Activated B cell treated with CpG ODN at 0.5 μM for 24 hours (primary cell): ENCODE data around the gene ZDHHC11. TPM values are rescaled to one million over a fixed set of nuclear protein-coding genes. Genes with fewer than 3 reads are reported as not detected.

Source experiments
- ATAC-seq: fragments of 200-7000 bp; cut with Tn5 transposase; one replicate; pipeline ENCODE4 v1.10.0; 2021; ENCODE audit warnings: low read depth, mild to moderate bottlenecking, moderate library complexity
- CTCF ChIA-PET: fragments of 350-600 bp; sonication (Branson Sonifier 250); formaldehyde crosslinking; loops from one replicate; lab custom pipeline; 2021; ENCODE audit warnings: antibody characterized with exemption; lab: Charles Lee
- POLR2A ChIA-PET: fragments of 350-600 bp; sonication (Branson Sonifier 250); formaldehyde crosslinking; loops from one replicate; lab custom pipeline; 2021; ENCODE audit warnings: antibody characterized with exemption; lab: Charles Lee
- DNase-seq: peaks from one replicate; pipeline ENCODE4 v3.0.0; 2022
- H3K27ac Mint-ChIP-seq: one replicate; pipeline ENCODE4 v1.8.0; 2020; ENCODE audit warnings: mixed read lengths
- H3K27me3 Mint-ChIP-seq: one replicate; pipeline ENCODE4 v1.8.0; 2021; ENCODE audit warnings: mixed read lengths
- H3K36me3 Mint-ChIP-seq: one replicate; pipeline ENCODE4 v1.8.0; 2021; ENCODE audit warnings: low read depth, mixed read lengths
- H3K4me1 Mint-ChIP-seq: one replicate; pipeline ENCODE4 v1.8.0; 2021; ENCODE audit warnings: mixed read lengths
- H3K4me3 Mint-ChIP-seq: one replicate; pipeline ENCODE4 v1.8.0; 2020; ENCODE audit warnings: mild to moderate bottlenecking, mixed read lengths
- H3K9me3 Mint-ChIP-seq: one replicate; pipeline ENCODE4 v1.8.0; 2020; ENCODE audit warnings: mixed read lengths
- intact Hi-C: fragments of 100-400 bp; cut with micrococcal nuclease; formaldehyde crosslinking; loops from one replicate; pipeline ENCODE4 v1.15.1; 2024
- total RNA-seq: library from RNA; stranded (reverse); gene quantifications from 2 replicates; pipeline ENCODE4 v1.2.3, GENCODE V29; 2022
- TF ChIP-seq, protein P1 (sequence below): fragments of 200-600 bp; IDR thresholded peaks from one replicate; pipeline ENCODE4 v1.8.0; 2022; ENCODE audit warnings: antibody characterized with exemption, mild to moderate bottlenecking

Gene ZDHHC11
- total RNA-seq, 1 donor from 2014 or later = 1.6 TPM

DNA sequence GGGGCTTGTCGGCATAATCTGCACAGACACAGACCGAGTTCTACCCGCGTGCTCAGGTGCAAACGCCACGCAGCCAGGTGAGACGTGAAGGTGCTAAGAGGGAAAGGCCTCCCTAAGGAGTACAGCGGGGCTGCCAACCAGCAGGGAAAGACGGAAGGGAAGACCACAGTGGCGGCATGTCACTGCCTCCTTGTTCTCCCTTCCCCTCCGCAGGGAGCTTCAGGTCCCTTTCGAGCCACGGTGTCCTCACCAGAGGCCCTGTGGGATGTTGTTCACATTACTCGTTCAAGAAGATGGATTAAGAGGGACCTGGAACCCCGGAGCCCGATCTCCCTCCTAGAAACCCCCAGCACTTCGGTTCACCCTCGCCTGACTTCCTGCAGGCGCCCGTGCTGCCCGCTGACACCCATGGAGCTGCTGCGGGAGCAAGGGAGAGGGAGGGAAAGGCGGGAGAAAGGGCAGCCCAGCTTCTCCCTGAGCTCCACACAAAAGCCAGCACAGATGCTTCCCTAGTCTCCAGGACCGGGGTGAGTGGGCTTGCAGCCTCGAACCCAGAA is 41.1 kb upstream of the ZDHHC11 start:
- intact Hi-C loops = loop anchor here (5.0 kb wide), 1 partner anchor 110 kb away; the partner anchor contains the start of gene ZDHHC11B
- H3K27ac Mint-ChIP-seq = peak overlapping the region; percentile 76
- H3K36me3 Mint-ChIP-seq = peaks cover 44% of the 10 kb centered on the region
- no peaks in the 10 kb centered on the region for H3K27me3 Mint-ChIP-seq
- H3K4me3 Mint-ChIP-seq = peak overlapping the region; percentile 88
- peaks cover 15% of the 10 kb centered on the region for H3K4me1 Mint-ChIP-seq
- TF ChIP-seq, protein P1, sequence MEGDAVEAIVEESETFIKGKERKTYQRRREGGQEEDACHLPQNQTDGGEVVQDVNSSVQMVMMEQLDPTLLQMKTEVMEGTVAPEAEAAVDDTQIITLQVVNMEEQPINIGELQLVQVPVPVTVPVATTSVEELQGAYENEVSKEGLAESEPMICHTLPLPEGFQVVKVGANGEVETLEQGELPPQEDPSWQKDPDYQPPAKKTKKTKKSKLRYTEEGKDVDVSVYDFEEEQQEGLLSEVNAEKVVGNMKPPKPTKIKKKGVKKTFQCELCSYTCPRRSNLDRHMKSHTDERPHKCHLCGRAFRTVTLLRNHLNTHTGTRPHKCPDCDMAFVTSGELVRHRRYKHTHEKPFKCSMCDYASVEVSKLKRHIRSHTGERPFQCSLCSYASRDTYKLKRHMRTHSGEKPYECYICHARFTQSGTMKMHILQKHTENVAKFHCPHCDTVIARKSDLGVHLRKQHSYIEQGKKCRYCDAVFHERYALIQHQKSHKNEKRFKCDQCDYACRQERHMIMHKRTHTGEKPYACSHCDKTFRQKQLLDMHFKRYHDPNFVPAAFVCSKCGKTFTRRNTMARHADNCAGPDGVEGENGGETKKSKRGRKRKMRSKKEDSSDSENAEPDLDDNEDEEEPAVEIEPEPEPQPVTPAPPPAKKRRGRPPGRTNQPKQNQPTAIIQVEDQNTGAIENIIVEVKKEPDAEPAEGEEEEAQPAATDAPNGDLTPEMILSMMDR = no peak
- POLR2A ChIA-PET = interaction anchor here (0.8 kb wide), 1 partner anchor 13 kb away, joined by 3 read pairs; no protein-coding TSS in a partner anchor
- CTCF ChIA-PET = interaction anchor here (1.1 to 2.5 kb wide), 3 partner anchors 11 to 575 kb away, joined by 4 to 8 read pairs (median 4); no protein-coding TSS in a partner anchor
- ATAC-seq (peak; percentile 8), DNase-seq (peak; percentile 22)
- H3K9me3 Mint-ChIP-seq = no peaks in the 10 kb centered on the region

DNA sequence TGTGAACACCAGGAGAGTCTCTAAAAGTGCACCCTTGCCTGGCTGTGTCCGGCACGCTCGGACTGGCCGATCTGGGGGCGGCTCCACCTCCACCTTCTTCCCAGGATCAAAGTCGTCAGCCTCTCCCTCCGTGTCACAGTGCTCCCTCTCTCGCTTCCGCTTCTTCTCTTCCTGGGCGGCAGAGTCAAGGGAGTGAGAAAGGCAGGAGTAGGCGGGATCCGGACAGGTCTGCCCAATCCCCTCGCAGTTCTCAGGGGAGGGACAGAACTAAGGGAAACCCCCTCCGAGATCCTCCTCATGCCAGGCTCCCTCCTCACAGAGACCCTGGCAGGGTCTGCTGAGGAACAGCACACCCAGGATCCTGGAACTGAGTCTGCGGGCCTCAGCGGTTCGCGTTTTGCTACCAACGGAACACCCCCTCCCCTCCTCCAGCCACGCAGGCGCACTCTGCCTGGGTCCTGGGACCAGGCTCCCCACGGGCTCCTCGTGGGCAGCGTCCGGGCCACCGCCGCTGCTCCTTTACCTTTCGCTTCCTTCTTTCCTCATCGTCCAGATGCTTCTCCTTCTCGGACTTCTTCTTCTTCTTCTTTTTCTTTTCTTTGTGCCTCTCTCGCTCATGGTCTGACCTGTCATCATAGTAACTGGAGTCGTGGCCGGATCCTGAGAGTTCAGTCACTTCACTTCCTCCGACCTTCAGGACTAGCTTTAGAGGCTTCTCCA is 40.5 kb upstream of the ZDHHC11 start:
- H3K27me3 Mint-ChIP-seq = no peaks in the 10 kb centered on the region
- peaks cover 15% of the 10 kb centered on the region for H3K4me1 Mint-ChIP-seq
- POLR2A ChIA-PET = no interaction called here
- intact Hi-C loops = loop anchor here (5.0 kb wide), 1 partner anchor 109 kb away; the partner anchor contains the start of gene ZDHHC11B
- peaks cover 51% of the 10 kb centered on the region for H3K36me3 Mint-ChIP-seq
- no peaks in the 10 kb centered on the region for H3K9me3 Mint-ChIP-seq
- TF ChIP-seq, protein P1 = no peak
- no peak for DNase-seq
- CTCF ChIA-PET = interaction anchor here (1.7 to 2.5 kb wide), 2 partner anchors 12 to 445 kb away, joined by 4 to 8 read pairs; no protein-coding TSS in a partner anchor
- no peak overlapping the region for H3K27ac Mint-ChIP-seq
- peak overlapping the region; percentile 88 for H3K4me3 Mint-ChIP-seq
- no peak for ATAC-seq

DNA sequence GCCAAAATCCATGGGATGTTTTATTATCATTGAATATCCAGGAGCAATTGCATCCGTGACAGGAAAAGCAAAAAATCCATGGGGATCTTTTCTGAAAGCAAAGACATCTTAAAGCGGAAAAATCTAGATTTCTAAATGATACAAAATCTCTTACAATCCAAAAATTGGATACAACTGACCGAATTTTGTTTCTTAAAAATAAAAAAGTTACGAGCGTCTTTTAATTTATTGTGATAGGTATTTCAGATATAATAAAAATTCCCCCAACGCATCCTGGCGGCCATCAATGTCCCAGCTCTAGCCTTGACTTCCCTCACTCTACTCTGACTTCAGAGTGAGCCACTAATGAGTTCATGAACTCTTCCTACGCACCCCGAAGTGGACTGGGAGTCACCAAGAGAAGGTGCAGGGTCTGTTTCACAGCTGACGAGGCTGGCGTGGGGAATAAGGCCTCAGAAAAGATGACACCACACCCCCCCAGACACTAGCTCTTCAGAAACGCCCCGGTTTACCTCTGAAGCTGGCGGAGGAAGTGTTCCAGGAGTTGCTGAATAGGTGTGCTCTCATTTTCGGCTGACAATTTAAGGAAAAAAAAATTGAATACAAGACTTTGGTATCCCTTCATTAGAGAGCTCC is 38.4 kb upstream of the ZDHHC11 start:
- peaks cover 70% of the 10 kb centered on the region for H3K36me3 Mint-ChIP-seq

DNA sequence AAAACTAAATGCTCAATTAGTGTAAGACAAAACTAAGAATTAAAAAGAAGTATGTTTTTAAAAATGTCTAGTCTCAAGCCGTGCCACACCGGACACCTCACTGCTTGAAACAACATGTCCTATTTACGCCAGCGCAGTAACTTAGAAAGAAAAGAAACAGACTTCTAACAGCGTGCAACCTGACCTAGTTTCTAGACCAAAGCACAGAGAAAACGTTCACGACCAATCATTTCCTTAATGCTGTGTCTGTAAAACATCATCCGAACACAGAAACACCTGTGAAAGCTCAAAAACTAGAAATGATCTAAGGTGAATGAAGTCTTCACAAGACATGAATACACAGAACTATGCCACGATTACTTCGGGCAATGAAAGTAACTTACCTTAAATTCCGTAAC is 37.9 kb upstream of the ZDHHC11 start:
- peaks cover 76% of the 10 kb centered on the region for H3K36me3 Mint-ChIP-seq
- no peak for ATAC-seq
- H3K27ac Mint-ChIP-seq = no peak overlapping the region
- H3K27me3 Mint-ChIP-seq = no peaks in the 10 kb centered on the region
- ChIA-PET CTCF (no interaction called here), POLR2A (no interaction called here)
- H3K9me3 Mint-ChIP-seq = no peaks in the 10 kb centered on the region
- intact Hi-C loops = no loop called here
- peaks cover 15% of the 10 kb centered on the region for H3K4me1 Mint-ChIP-seq
- no peak overlapping the region for H3K4me3 Mint-ChIP-seq
- DNase-seq = no peak
- TF ChIP-seq, protein P1 = no peak

More for the DNA sequence above, 38.4 kb upstream of the ZDHHC11 start:
- POLR2A ChIA-PET = no interaction called here
- intact Hi-C loops = no loop called here
- TF ChIP-seq, protein P1 = no peak
- ATAC-seq (no peak), DNase-seq (no peak)
- no peak overlapping the region for H3K27ac Mint-ChIP-seq
- H3K4me1 Mint-ChIP-seq = peaks cover 15% of the 10 kb centered on the region
- no peaks in the 10 kb centered on the region for H3K9me3 Mint-ChIP-seq
- no peaks in the 10 kb centered on the region for H3K27me3 Mint-ChIP-seq
- no peak overlapping the region for H3K4me3 Mint-ChIP-seq
- CTCF ChIA-PET = no interaction called here
